ENCODE measurements around the gene RAPGEF2.

Gene RAPGEF2

GRCh38 chr4:159191989-159192388 is 89.1 kb downstream of the RAPGEF2 start:
- H3K27ac ChIP-seq = no peak overlapping the region
- TF ChIP-seq ZFX (IDR thresholded peaks at IDR 0.05) = no peak
- TF ChIP-seq CTCF (conservative IDR thresholded peaks at IDR 0.05) = peak; percentile 55

- no peak overlapping the region for H3K27ac ChIP-seq
- TF ChIP-seq CTCF (conservative IDR thresholded peaks at IDR 0.05) (no peak), ZFX (IDR thresholded peaks at IDR 0.05) (no peak)
Observed at GRCh38 chr4:159193046-159193620, 90.3 kb downstream of the RAPGEF2 start.

GRCh38 chr4:159195361-159195769 is 92.5 kb downstream of the RAPGEF2 start:
- no peak for TF ChIP-seq CTCF (conservative IDR thresholded peaks at IDR 0.05)
- TF ChIP-seq ZFX (IDR thresholded peaks at IDR 0.05) = no peak
- H3K27ac ChIP-seq = no peak overlapping the region

GRCh38 chr4:159197260-159197884 is 94.5 kb downstream of the RAPGEF2 start:
- TF ChIP-seq CTCF (conservative IDR thresholded peaks at IDR 0.05) (no peak), ZFX (IDR thresholded peaks at IDR 0.05) (no peak)
- no peak overlapping the region for H3K27ac ChIP-seq

- TF ChIP-seq CTCF (conservative IDR thresholded peaks at IDR 0.05) = no peak
- TF ChIP-seq ZFX (IDR thresholded peaks at IDR 0.05) = no peak
- H3K27ac ChIP-seq = no peak overlapping the region
Observed at GRCh38 chr4:159197885-159198269, 95.0 kb downstream of the RAPGEF2 start.

GRCh38 chr4:159199826-159200225 is 96.9 kb downstream of the RAPGEF2 start:
- no peak for TF ChIP-seq CTCF (conservative IDR thresholded peaks at IDR 0.05)
- no peak for TF ChIP-seq ZFX (IDR thresholded peaks at IDR 0.05)

GRCh38 chr4:159201168-159201567 is 98.3 kb downstream of the RAPGEF2 start:
- no peak overlapping the region for H3K27ac ChIP-seq
- TF ChIP-seq CTCF (conservative IDR thresholded peaks at IDR 0.05) (no peak), ZFX (IDR thresholded peaks at IDR 0.05) (no peak)

More at GRCh38 chr4:159199826-159200225, 96.9 kb downstream of the RAPGEF2 start:
- H3K27ac ChIP-seq = no peak overlapping the region
